HG03135 (cell line): ENCODE measurements around the gene PAPPA2.
"Not testable (repeated sequence)": the region's sequence is repeated elsewhere in the genome, so short reads cannot be mapped to it uniquely, and the experiment has no call there.

Experiments
- ATAC-seq: cut with Tn5 transposase; IDR thresholded peaks from one replicate; pipeline ENCODE4 v1.9.1; 2021; ENCODE audit warnings: mild to moderate bottlenecking, moderate library complexity; ENCODE audit not compliant: unreplicated experiment

PAPPA2 gene

DNA sequence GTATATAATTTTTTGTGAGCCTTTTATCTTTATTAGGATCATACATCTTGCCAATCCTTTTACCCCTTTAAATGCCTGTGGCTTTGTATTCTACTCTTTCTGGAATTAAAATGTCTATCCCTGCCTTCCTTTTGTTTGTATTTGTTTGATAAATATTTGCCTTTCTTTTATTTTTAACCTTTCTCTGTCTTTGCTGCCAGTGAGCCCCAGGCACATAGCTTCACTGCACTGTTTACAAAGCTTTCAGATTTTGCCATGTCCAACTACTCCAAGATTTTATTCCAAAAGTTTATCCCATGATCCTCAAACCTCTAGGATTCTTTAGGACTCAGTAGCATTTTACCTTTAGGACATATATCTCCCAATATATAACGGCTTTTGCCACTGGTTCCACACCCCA, 281.2 kb downstream of the PAPPA2 start:
- no peak for ATAC-seq

- ATAC-seq, result no peak
These were observed 283.0 kb downstream of the PAPPA2 start for GRCh38 chr1:176745945-176746344.

DNA sequence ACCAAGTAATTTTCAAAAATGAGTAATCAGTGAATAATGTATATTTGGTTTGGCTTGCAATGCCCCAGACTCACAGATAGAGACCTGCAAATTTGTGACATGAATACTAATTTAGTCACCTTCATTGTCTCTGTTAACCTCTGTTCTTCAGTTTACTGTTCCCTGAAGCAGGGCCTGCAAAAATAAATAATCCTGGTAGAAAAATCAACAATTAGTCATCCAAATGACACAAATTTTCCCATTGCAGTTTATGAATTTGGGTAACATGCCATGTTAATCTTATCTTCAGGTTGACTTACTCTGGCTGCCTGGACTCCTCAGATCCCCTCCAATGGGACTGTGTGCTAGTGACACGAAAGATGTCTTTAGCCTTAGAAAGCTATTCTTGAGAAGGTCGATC, 289.5 kb downstream of the PAPPA2 start:
- ATAC-seq, result no peak

GRCh38 chr1:176754676-176755075, 291.7 kb downstream of the PAPPA2 start:
- no peak for ATAC-seq

DNA sequence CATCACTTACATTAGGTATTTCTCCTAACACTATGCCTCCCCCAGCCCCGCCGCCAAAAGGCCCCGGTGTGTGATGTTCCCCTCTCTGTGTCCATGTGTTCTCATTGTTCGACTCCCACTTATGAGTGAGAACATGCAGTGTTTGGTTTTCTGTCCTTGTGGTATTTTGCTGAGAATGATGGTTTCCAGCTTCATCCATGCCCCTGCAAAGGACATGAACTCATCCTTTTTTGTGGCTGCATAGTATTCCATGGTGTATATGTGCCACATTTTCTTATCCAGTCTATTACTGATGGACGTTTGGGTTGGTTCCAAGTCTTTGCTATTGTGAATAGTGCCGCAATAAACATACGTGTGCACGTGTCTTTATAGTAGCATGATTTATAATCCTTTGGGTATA, 293.8 kb downstream of the PAPPA2 start:
- not testable (repeated sequence) for ATAC-seq

DNA sequence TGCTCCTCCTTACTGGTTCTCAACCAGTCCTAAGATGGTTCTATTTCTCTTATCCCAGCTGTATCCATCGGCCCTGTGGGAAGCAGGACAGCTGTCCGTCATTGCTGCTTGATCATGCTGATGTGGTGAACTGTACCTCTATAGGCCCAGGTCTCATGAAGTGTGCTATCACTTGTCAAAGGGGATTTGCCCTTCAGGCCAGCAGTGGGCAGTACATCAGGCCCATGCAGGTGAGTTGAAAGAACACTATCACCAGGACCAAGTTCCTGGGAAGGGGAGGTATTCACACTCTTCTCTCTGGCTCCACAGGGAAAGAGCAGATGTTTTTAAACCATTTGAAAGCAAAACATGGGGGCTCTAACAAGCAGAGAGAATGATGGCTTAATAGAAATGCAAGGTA, 302.6 kb downstream of the PAPPA2 start:
- no peak for ATAC-seq

GRCh38 chr1:176766779-176767178, 303.8 kb downstream of the PAPPA2 start:
- ATAC-seq, result no peak

GRCh38 chr1:176767714-176768136, 304.8 kb downstream of the PAPPA2 start:
- no peak for ATAC-seq

DNA sequence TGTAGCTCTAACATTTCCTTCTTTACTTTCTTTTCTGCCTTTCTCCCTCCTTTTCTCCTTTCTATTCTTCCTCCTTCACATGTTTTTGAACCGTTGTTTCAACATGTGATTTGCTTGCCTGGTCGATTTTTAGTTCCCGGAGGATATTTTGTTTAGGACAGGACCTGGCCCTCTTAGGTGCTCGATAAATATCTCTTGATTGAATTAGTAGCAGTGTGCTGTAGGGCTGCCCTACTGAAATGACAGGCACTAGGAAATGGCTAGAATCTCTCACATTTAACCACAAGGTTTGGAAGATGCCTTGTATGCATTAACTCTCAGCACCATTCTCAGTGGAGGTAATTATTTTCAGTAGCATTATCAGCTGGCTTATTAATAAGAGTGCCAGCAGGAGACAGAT, 305.6 kb downstream of the PAPPA2 start:
- no peak for ATAC-seq

GRCh38 chr1:176770066-176770465, 307.1 kb downstream of the PAPPA2 start:
- no peak for ATAC-seq

DNA sequence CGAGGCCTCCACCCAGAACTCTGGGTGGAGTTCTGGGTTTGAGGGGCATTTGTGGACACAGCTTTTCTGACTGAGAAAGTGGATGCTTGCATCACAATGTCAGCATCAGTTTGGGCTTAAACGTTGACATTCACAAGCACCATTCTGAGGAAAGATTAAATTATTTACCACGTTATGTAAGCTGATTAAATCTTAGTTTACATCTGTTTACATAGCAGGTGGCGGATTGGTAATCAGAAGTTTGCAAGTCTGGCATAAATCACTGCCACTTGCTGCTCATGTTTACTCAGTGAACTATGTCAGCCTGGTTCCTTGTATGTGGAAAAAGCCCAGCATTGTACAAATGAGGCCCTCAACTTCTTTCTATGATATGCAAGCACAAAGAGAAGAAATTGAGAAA, 310.1 kb downstream of the PAPPA2 start:
- ATAC-seq, result no peak

GRCh38 chr1:176774224-176774623, 311.2 kb downstream of the PAPPA2 start:
- no peak for ATAC-seq

DNA sequence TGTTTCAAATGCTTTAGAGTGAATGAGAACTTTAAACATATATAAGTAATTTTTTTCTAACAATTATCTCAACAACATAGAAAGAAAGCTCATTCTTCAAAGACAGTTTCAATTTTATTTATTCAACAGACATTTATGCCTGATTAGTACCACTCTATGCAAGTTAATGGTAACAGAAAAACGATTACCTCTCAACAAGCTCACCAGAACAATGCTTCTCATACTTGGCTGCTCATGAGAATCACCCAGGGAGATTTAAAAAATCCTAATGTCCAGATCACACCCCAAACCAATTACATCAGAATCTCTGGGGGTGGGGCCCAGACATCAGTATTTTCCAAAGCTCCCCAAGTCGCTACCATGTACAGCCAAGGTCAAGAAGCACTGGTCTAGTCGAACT, 312.4 kb downstream of the PAPPA2 start:
- ATAC-seq, result no peak

- no peak for ATAC-seq
These were observed 313.0 kb downstream of the PAPPA2 start for GRCh38 chr1:176775996-176776395.

- no peak for ATAC-seq
These were observed 315.1 kb downstream of the PAPPA2 start for GRCh38 chr1:176778056-176778455.

GRCh38 chr1:176779992-176780328, 317.0 kb downstream of the PAPPA2 start:
- ATAC-seq, result no peak

- no peak for ATAC-seq
These were observed 320.3 kb downstream of the PAPPA2 start for GRCh38 chr1:176783309-176783708.

- no peak for ATAC-seq
These were observed 322.1 kb downstream of the PAPPA2 start for GRCh38 chr1:176785056-176785455.

GRCh38 chr1:176785791-176786190, 322.8 kb downstream of the PAPPA2 start:
- no peak for ATAC-seq

GRCh38 chr1:176786274-176786673, 323.3 kb downstream of the PAPPA2 start:
- no peak for ATAC-seq

DNA sequence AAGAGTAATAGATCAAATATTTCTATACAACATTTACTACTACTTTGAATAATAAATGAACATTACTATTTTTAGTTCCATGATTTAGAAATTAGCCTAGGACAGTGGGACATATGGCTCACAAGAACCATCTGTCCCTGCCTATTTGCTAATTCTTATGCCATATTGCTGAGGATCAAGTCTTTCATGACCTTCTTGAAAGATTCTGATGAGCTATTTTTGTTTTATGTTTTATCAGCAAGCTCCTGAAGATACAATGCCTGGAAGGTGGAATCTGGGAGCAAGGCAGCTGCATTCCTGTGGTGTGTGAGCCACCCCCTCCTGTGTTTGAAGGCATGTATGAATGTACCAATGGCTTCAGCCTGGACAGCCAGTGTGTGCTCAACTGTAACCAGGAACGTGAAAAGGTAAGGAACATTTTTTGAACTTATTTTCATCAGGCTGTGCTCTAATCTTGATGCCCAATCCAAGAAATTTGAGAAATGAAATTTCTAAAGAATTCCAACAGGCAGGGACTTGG, 326.7 kb downstream of the PAPPA2 start:
- ATAC-seq, result no peak

- ATAC-seq, result no peak
These were observed 327.8 kb downstream of the PAPPA2 start for GRCh38 chr1:176790786-176791185.

DNA sequence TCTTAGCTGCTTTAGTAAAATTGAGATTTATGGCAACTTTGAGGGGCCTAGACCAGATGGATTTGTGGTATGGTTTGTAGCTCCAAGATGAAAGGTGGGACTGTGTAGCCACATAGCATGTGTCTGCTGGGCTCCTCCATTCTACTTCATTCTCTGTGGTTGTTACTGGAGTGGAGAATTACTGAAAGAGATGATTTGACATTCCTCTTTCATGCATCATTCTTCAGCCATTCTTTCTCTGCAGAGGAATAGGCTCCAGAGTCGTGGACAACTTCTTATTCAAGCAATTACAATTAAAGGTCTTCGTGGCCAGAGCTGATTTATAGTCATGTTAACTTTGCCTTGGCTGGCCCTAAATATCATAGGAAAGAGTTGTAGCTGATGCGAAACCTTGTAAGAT, 328.9 kb downstream of the PAPPA2 start:
- ATAC-seq, result no peak
